SK-N-SH (cell line): ENCODE results near the gene CEACAM1. TPM values are rescaled to one million over a fixed set of nuclear protein-coding genes. Genes with fewer than 3 reads are reported as not detected.

Experiments
- CTCF ChIA-PET: fragments of 300-600, 350-600 bp; formaldehyde crosslinking; extraction: SDS; loops from one replicate; lab custom pipeline; 2021; lab: Yijun Ruan, JAX
- POLR2A ChIA-PET: fragments of 350-600 bp; sonication (Branson Sonifier 250); formaldehyde crosslinking; extraction: SDS; loops from one replicate; lab custom pipeline; 2020; ENCODE audit warnings: antibody characterized with exemption, inconsistent platforms; lab: Yijun Ruan, JAX
- DNase-seq: peaks from one replicate; pipeline ENCODE4 v3.0.0; 2012
- H2AFZ ChIP-seq: fragments of 200-600 bp; sonication (generic); 2 replicates; pipeline ENCODE4 v1.8.1; 2016; ENCODE audit warnings: antibody characterized with exemption, mild to moderate bottlenecking, low read depth
- H3F3A ChIP-seq: fragments of 200-600 bp; sonication (generic); replicated peaks from 2 replicates; pipeline ENCODE3; 2016; ENCODE audit warnings: antibody characterized with exemption, mild to moderate bottlenecking; ENCODE audit not compliant: insufficient read depth
- H3K27ac ChIP-seq, 2 experiments: fragments of 200-500 bp in 1 of 2; fragments of 200-600 bp in 1 of 2; sonication (Bioruptor generic) in 1 of 2; sonication (generic), shearing (Covaris generic) in 1 of 2; 2 replicates each; pipeline versions ENCODE4 v1.5.1 to v1.6.1; 2014 to 2016; ENCODE audit warnings: low read depth in 2 of 2, inconsistent platforms in 1 of 2, low read length in 1 of 2, mild to moderate bottlenecking in 1 of 2, mixed read lengths in 1 of 2
- H3K27me3 ChIP-seq: fragments of 200-600 bp; sonication (generic), shearing (Covaris generic); 2 replicates; pipeline ENCODE4 v1.6.1; 2016; ENCODE audit warnings: mixed run types; ENCODE audit not compliant: insufficient read depth
- H3K36me3 ChIP-seq, 2 experiments: fragments of 200-500 bp in 1 of 2; fragments of 200-600 bp in 1 of 2; sonication (Bioruptor generic) in 1 of 2; sonication (generic) in 1 of 2; replicated peaks in 1 of 2; 2 replicates each; pipeline versions ENCODE3 to v1.5.1; 2014 to 2016; ENCODE audit warnings: low read length in 1 of 2, mild to moderate bottlenecking in 1 of 2; ENCODE audit not compliant: insufficient read depth in 2 of 2, control insufficient read depth in 1 of 2
- H3K4me1 ChIP-seq, 2 experiments: fragments of 200-500 bp in 1 of 2; fragments of 200-600 bp in 1 of 2; sonication (Bioruptor generic) in 1 of 2; sonication (generic), shearing (Covaris generic) in 1 of 2; 2 replicates each; pipeline versions ENCODE4 v1.5.1 to v1.6.1; 2014 to 2016; ENCODE audit warnings: low read depth in 1 of 2, low read length in 1 of 2, mixed run types in 1 of 2; ENCODE audit not compliant: insufficient read depth in 2 of 2, control insufficient read depth in 1 of 2
- H3K4me2 ChIP-seq: fragments of 200-600 bp; sonication (generic), shearing (Covaris generic); 2 replicates; pipeline ENCODE4 v1.6.1; 2017; ENCODE audit warnings: mixed run types
- H3K4me3 ChIP-seq, 2 experiments: fragments of 200-500 bp in 1 of 2; fragments of 200-600 bp in 1 of 2; sonication (Bioruptor generic) in 1 of 2; sonication (generic), shearing (Covaris generic) in 1 of 2; 2 replicates each; pipeline versions ENCODE4 v1.5.1 to v1.8.1; 2014 to 2016; ENCODE audit warnings: low read depth in 2 of 2, inconsistent platforms in 1 of 2, low read length in 1 of 2, mild to moderate bottlenecking in 1 of 2, mixed read lengths in 1 of 2, moderate library complexity in 1 of 2
- H3K79me2 ChIP-seq: fragments of 200-600 bp; sonication (generic); 2 replicates; pipeline ENCODE4 v1.8.1; 2017; ENCODE audit warnings: mild to moderate bottlenecking; ENCODE audit not compliant: insufficient read depth
- H3K9ac ChIP-seq: fragments of 200-600 bp; sonication (generic); 2 replicates; pipeline ENCODE4 v1.6.1; 2017; ENCODE audit warnings: mixed run types
- H3K9me2 ChIP-seq: fragments of 200-600 bp; sonication (generic); 2 replicates; pipeline ENCODE4 v1.6.1; 2017; ENCODE audit warnings: mixed run types
- H3K9me3 ChIP-seq: fragments of 200-600 bp; sonication (generic); 2 replicates; pipeline ENCODE4 v1.6.1; 2017; ENCODE audit warnings: mixed run types, mild to moderate bottlenecking, moderate library complexity
- H4K20me1 ChIP-seq: fragments of 200-600 bp; sonication (generic); 2 replicates; pipeline ENCODE4 v1.6.1; 2017; ENCODE audit warnings: mild to moderate bottlenecking, mixed run types; ENCODE audit not compliant: insufficient read depth
- CHD2 ChIP-seq: fragments of 150-350 bp; IDR thresholded peaks from 2 replicates; pipeline ENCODE4 v1.6.1; 2018; ENCODE audit warnings: low read length; ENCODE audit not compliant: partially characterized antibody
- EP300 ChIP-seq, 2 experiments: IDR thresholded peaks; 2 replicates each; pipeline versions ENCODE4 v1.4.0 to v1.6.1; 2012; ENCODE audit warnings: borderline replicate concordance in 1 of 2, low read depth in 1 of 2, low read length in 1 of 2
- EZH2phosphoT487 ChIP-seq: fragments of 200-600 bp; sonication (generic); IDR thresholded peaks from 2 replicates; pipeline ENCODE4 v1.6.1; 2017; ENCODE audit warnings: low read depth, mixed run types, mild to moderate bottlenecking, antibody characterized with exemption, moderate library complexity, borderline replicate concordance
- FOSL2 ChIP-seq: IDR thresholded peaks from 2 replicates; pipeline ENCODE4 v1.4.0; 2012; ENCODE audit warnings: low read depth, mild to moderate bottlenecking, moderate library complexity, borderline replicate concordance
- FOXJ3 ChIP-seq: sonication (generic); formaldehyde crosslinking; IDR thresholded peaks from 2 replicates; pipeline ENCODE4 v1.5.1; 2020; ENCODE audit warnings: mild to moderate bottlenecking, missing genetic modification reagents
- FOXM1 ChIP-seq: IDR thresholded peaks from 2 replicates; pipeline ENCODE4 v1.4.0; 2012; ENCODE audit warnings: low read depth, mild to moderate bottlenecking
- JUND ChIP-seq: IDR thresholded peaks from 2 replicates; pipeline ENCODE4 v1.4.0; 2012
- MEF2A ChIP-seq: IDR thresholded peaks from 2 replicates; pipeline ENCODE4 v1.4.0; 2012; ENCODE audit warnings: low read depth, borderline replicate concordance
- NFIC ChIP-seq: IDR thresholded peaks from 2 replicates; pipeline ENCODE4 v1.4.0; 2012; ENCODE audit warnings: borderline replicate concordance
- NRF1 ChIP-seq: IDR thresholded peaks from 2 replicates; pipeline ENCODE4 v1.6.1; 2012; ENCODE audit warnings: low read depth, mild to moderate bottlenecking, low read length
- RAD21 ChIP-seq: IDR thresholded peaks from 2 replicates; pipeline ENCODE4 v1.6.1; 2012; ENCODE audit warnings: mild to moderate bottlenecking, low read length
- RCOR1 ChIP-seq: fragments of 150-350 bp; IDR thresholded peaks from 2 replicates; pipeline ENCODE4 v1.6.1; 2017; ENCODE audit warnings: antibody characterized with exemption, low read length
- RFX5 ChIP-seq: IDR thresholded peaks from 2 replicates; pipeline ENCODE4 v1.6.1; 2012; ENCODE audit warnings: mild to moderate bottlenecking, improper control_type of control experiment, low read length
- RXRA ChIP-seq: IDR thresholded peaks from 2 replicates; pipeline ENCODE4 v1.4.0; 2012; ENCODE audit warnings: low read depth, mild to moderate bottlenecking, borderline replicate concordance
- TCF12 ChIP-seq: IDR thresholded peaks from 2 replicates; pipeline ENCODE4 v1.4.0; 2012
- YY1 ChIP-seq: IDR thresholded peaks from 2 replicates; pipeline ENCODE4 v1.4.0; 2012; ENCODE audit warnings: low read depth, mild to moderate bottlenecking
- WGBS: methylation state at CpG from one replicate; pipeline ENCODE4 v1.1.6; 2017; ENCODE audit warnings: low lambda C conversion rate; 5-methylcytosine and 5-hydroxymethylcytosine counted together
- polyA plus RNA-seq, 3 experiments: library from polyadenylated mRNA; depleted of rRNA; stranded (reverse); fragments of >200 nt; gene quantifications; 2 replicates each; pipeline ENCODE4 v1.2.3, GENCODE V29; 2012
- TF ChIP-seq, protein P1 (sequence below): IDR thresholded peaks from 2 replicates; pipeline ENCODE4 v1.4.0; 2012; ENCODE audit warnings: low read depth
- TF ChIP-seq, protein P2 (sequence below): fragments of 150-350 bp; IDR thresholded peaks from 2 replicates; pipeline ENCODE4 v1.6.1; 2017; ENCODE audit warnings: antibody characterized with exemption, low read length, low read depth, borderline replicate concordance

Gene CEACAM1
- polyA plus RNA-seq, 1 of the 3 experiments (the other 2 are of a cell fraction), result 0.53 TPM

DNA sequence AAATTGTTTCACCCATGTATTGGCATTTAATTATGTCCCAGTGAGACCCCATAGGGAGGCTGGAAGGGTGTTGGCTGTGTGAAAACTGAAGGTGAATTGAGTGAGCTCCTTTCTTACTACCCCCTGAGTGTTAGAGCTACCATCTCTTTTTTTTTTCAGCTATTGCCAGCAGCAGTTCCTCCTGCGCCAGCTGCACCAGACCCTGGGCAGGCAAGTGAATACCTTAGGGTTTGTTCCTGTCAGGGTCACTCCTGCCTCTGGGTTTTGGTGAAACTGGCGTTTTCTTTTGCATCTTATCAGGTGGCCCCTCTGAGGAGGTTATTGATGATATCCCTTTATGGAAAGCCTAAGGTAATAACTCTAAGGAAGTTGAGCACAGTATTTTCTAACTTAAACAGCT is 40.9 kb upstream of the CEACAM1 start:
- Histone ChIP-seq H3K4me2 (no peak overlapping the region), H3K27ac (no peak overlapping the region), H3K4me3 (no peak overlapping the region), H4K20me1 (no peaks in the 10 kb centered on the region), H3K79me2 (no peaks in the 10 kb centered on the region), H3K36me3 (no peaks in the 10 kb centered on the region), H3K27me3 (peaks cover 34% of the 10 kb centered on the region), H3K9me2 (no peaks in the 10 kb centered on the region), H3K9me3 (no peaks in the 10 kb centered on the region), H3F3A (no peaks in the 10 kb centered on the region), H2AFZ (no peak overlapping the region), H3K9ac (no peak overlapping the region), H3K4me1 (no peaks in the 10 kb centered on the region)
- WGBS, result 30% methylated on average over 2 of the region's 2 CpGs
- no peak for DNase-seq
- TF ChIP-seq NRF1 (no peak), CHD2 (no peak), FOXJ3 (CRISPR knock-in tag) (no peak), JUND (no peak), EZH2phosphoT487 (no peak), RCOR1 (no peak), FOSL2 (no peak), RFX5 (no peak), YY1 (no peak), RXRA (no peak)
- TF ChIP-seq, protein P1, sequence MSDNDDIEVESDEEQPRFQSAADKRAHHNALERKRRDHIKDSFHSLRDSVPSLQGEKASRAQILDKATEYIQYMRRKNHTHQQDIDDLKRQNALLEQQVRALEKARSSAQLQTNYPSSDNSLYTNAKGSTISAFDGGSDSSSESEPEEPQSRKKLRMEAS, result no peak
- TF ChIP-seq, protein P2, sequence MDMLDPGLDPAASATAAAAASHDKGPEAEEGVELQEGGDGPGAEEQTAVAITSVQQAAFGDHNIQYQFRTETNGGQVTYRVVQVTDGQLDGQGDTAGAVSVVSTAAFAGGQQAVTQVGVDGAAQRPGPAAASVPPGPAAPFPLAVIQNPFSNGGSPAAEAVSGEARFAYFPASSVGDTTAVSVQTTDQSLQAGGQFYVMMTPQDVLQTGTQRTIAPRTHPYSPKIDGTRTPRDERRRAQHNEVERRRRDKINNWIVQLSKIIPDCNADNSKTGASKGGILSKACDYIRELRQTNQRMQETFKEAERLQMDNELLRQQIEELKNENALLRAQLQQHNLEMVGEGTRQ, result no peak
- ChIA-PET POLR2A (no interaction called here), CTCF (interaction anchor here (0.9 kb wide), 1 partner anchor 31 kb away, joined by 4 read pairs; no protein-coding TSS in a partner anchor)

DNA sequence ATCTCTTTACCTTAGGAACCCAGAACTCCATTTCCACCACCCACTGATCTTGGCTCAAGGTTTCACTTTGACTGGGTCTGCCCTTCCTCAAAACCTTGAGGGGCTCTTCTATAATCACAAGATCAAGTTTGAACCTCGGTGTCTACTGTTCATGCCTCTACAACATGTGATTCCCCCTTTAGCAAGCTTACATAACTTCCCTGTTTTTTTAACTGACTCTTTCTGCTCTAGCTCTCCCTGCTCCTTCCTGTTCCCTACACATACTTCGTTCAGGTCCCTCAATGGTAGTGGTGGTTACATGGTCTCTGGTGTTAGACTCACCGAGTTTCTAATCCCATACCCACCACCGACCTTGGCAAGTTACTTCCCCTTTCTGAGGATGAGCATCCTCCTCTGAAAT is 39.7 kb upstream of the CEACAM1 start:
- WGBS, result 12% methylated on average over 4 of the region's 4 CpGs
- peaks cover 30% of the 10 kb centered on the region for H3K27me3 ChIP-seq

More for the DNA sequence above, 39.7 kb upstream of the CEACAM1 start:
- Histone ChIP-seq H3K27ac (no peak overlapping the region), H3K36me3 (no peaks in the 10 kb centered on the region), H3K79me2 (no peaks in the 10 kb centered on the region), H4K20me1 (no peaks in the 10 kb centered on the region), H3K9me2 (no peaks in the 10 kb centered on the region), H2AFZ (no peak overlapping the region), H3K9ac (no peak overlapping the region), H3K4me1 (no peaks in the 10 kb centered on the region), H3K9me3 (no peaks in the 10 kb centered on the region), H3F3A (no peaks in the 10 kb centered on the region), H3K4me2 (no peak overlapping the region), H3K4me3 (no peak overlapping the region)
- no peak for TF ChIP-seq MEF2A
- TF ChIP-seq, protein P2, result no peak
- no peak for TF ChIP-seq RAD21
- TF ChIP-seq TCF12, result no peak
- TF ChIP-seq NFIC, result no peak
- no peak for TF ChIP-seq EZH2phosphoT487
- TF ChIP-seq RXRA, result no peak
- TF ChIP-seq FOXM1, result no peak
- TF ChIP-seq EP300 (IDR thresholded peaks at IDR 0.05; ENCODE audit: borderline replicate concordance in 1 of 2, low read depth in 1 of 2, low read length in 1 of 2), result no peak
- no peak for TF ChIP-seq JUND
- CTCF ChIA-PET, result interaction anchor here (2.3 kb wide), 1 partner anchor 9 kb away, joined by 12 read pairs; no protein-coding TSS in a partner anchor
- POLR2A ChIA-PET, result no interaction called here
- no peak for DNase-seq
